Measurements from ENCODE around the gene GUCY2D. TPM values are rescaled to one million over a fixed set of nuclear protein-coding genes. Genes with fewer than 3 reads are reported as not detected.

The GUCY2D gene
- total RNA-seq, 2 donors from 2014 or later = not detected

DNA sequence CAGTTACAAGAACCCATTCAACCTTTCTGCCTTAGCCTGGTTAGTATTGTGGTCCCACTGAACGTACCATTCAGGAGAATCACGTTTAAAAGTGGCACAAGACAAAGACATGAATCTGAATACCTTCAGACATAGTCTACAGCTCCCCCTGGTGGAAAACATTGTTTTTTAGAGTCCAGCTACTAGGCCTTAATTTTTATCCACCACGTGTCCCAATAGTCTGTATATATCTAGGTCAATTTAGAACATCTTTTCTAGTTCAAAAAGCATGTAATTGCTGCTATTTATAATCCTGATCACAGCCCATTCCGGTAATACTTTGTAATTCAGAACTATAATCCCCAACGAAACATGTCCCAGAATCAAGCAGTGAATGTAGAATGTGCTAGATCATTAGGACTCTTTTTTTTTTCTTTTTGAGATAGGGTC, 13.7 kb upstream of the GUCY2D start:
- H3K36me3 ChIP-seq = no peaks in the 10 kb centered on the region
- no peaks in the 10 kb centered on the region for H3K27me3 ChIP-seq
- TF ChIP-seq, protein P1, sequence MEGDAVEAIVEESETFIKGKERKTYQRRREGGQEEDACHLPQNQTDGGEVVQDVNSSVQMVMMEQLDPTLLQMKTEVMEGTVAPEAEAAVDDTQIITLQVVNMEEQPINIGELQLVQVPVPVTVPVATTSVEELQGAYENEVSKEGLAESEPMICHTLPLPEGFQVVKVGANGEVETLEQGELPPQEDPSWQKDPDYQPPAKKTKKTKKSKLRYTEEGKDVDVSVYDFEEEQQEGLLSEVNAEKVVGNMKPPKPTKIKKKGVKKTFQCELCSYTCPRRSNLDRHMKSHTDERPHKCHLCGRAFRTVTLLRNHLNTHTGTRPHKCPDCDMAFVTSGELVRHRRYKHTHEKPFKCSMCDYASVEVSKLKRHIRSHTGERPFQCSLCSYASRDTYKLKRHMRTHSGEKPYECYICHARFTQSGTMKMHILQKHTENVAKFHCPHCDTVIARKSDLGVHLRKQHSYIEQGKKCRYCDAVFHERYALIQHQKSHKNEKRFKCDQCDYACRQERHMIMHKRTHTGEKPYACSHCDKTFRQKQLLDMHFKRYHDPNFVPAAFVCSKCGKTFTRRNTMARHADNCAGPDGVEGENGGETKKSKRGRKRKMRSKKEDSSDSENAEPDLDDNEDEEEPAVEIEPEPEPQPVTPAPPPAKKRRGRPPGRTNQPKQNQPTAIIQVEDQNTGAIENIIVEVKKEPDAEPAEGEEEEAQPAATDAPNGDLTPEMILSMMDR (IDR thresholded peaks at IDR 0.05) = peak; percentile 71 to 77
- H3K9me3 ChIP-seq = no peaks in the 10 kb centered on the region
- H3K4me1 ChIP-seq = peaks cover 0 to 11% of the 10 kb centered on the region in 2 donors
- H3K4me3 ChIP-seq = no peak overlapping the region
- no peak overlapping the region for H3K27ac ChIP-seq
- no peak for DNase-seq (ENCODE audit: low spot score)

DNA sequence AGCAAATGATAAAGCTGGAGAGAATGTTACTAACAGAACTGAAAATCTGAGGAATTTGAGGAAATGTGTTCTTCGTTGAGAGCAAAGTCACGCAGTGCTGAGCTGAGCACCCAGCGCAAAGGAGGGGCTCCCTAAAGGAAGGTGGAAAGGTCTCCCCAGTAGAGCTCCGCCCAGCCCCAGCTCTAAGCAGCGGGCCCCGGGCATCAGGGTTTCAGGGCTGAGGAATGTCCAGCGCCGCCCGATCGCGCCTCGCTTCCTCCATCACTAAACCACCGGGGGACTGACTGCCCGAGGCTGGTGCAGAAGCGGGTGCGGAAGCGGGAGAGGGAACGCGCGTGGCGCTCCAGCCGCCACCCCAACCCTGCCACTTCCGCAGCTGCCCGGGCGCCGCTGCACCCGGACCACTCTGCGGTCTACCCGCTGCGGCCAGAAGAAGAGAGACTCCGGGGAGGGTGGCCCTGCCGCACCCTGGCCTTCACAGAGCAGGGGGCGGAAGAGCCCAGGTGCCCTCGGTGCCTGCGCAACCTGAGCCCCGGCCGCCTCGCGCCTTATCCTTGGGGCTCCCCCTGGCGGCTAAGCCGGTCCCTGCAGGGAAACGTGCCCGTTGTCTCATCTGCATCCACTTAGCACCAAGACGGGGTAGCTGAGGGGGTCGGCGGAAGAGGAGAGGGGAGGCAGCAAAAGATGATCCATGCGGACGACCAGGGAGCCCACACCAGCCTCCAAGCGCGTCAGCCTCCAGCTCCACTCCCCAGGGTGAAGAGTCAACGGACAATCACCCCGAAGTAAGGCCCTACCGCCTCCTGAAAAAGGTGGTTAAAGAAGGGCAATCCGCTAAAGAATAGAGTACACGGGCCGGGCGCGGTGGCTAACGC, 12.4 kb upstream of the GUCY2D start:
- peak overlapping the region; percentile 42 to 64 for H3K4me3 ChIP-seq
- TF ChIP-seq, protein P1 (IDR thresholded peaks at IDR 0.05) = peak; percentile 96 to 98
- H3K27ac ChIP-seq = peak overlapping the region in 1 of 2 donors; percentile 60
- peaks cover 0 to 11% of the 10 kb centered on the region in 2 donors for H3K4me1 ChIP-seq
- peak; percentile 86 for DNase-seq (ENCODE audit: low spot score)
- H3K9me3 ChIP-seq = no peaks in the 10 kb centered on the region
- H3K36me3 ChIP-seq = no peaks in the 10 kb centered on the region
- H3K27me3 ChIP-seq = no peaks in the 10 kb centered on the region

DNA sequence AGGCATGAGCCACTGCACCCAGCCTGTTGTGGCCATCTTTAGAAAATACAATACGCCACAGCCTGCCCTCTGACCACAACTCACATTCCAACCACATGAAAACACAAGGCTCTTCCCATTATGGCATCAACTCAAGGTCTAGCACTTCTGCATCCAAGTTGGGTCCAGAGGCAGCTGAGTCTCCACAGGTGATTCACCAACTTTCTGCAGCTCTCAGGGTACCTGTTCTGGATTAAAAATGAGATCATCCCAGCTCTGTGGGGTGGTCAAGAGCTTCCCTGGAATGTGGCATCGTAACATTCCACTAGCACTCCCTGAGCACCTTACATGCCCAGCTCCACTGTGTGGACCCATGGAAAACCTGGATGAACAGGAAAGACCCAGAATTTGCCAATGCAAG, 9.9 kb upstream of the GUCY2D start:
- H3K4me1 ChIP-seq = peaks cover 0 to 19% of the 10 kb centered on the region in 2 donors
- DNase-seq (ENCODE audit: low spot score) = no peak
- H3K27ac ChIP-seq = no peak overlapping the region
- H3K27me3 ChIP-seq = no peaks in the 10 kb centered on the region
- no peaks in the 10 kb centered on the region for H3K9me3 ChIP-seq
- TF ChIP-seq, protein P1 (IDR thresholded peaks at IDR 0.05) = no peak
- no peaks in the 10 kb centered on the region for H3K36me3 ChIP-seq
- no peak overlapping the region for H3K4me3 ChIP-seq

DNA sequence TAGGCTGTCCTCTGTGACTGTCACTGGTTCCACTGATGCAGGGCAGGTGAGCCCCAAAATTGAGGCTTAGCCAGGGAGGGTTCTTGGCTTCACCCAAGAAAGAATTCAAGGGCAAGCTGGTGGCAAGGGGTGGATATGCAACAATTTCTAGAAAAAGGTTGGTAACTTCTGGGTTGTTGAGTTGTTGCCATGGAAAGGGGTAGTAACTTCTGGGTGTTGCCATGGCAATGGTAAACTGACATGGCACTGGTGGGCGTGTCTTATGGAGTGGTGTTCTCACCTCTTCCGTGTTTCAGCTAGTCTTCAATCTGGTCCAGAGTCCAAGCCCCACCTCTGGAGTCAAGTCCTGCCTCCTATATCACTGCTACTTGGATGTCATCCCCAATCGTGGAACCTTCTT, 9.5 kb upstream of the GUCY2D start:
- TF ChIP-seq, protein P1 (IDR thresholded peaks at IDR 0.05) = no peak
- no peak for DNase-seq (ENCODE audit: low spot score)
- no peak overlapping the region for H3K4me3 ChIP-seq
- H3K27ac ChIP-seq = no peak overlapping the region
- H3K36me3 ChIP-seq = no peaks in the 10 kb centered on the region
- no peaks in the 10 kb centered on the region for H3K9me3 ChIP-seq
- peaks cover 0 to 20% of the 10 kb centered on the region in 2 donors for H3K4me1 ChIP-seq
- H3K27me3 ChIP-seq = no peaks in the 10 kb centered on the region

DNA sequence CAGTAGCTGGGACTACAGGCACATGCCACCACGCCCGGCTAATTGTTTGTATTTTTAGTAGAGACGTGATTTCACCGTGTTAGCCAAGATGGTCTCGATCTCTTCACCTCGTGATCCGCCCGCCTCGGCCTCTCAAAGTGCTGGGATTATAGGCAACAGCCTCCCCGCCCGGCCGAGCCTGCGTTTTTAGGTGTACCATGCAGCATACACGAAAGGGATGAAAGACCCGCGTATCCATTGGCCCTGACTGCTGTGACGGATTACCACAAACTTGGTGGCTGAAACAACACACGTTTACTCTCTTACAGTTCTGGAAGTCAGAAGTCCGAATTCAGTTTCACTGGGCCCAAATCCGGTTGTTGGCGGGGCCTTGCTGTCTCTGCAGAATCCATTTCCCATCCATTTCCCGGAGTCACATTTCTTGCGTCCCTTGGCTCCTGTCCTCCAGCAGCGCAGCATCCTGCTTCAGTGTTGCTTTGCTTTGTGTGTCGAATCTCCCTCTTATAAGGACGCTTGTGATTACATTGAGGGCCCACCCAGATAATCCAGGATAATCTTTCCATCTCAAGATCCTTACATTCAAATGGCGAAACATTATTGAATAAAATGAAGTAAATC, 8.3 kb upstream of the GUCY2D start:
- no peak overlapping the region for H3K27ac ChIP-seq
- no peak overlapping the region for H3K4me3 ChIP-seq
- no peaks in the 10 kb centered on the region for H3K9me3 ChIP-seq
- peaks cover 0 to 20% of the 10 kb centered on the region in 2 donors for H3K4me1 ChIP-seq
- no peak for DNase-seq (ENCODE audit: low spot score)
- TF ChIP-seq, protein P1 (IDR thresholded peaks at IDR 0.05) = no peak
- no peaks in the 10 kb centered on the region for H3K36me3 ChIP-seq
- no peaks in the 10 kb centered on the region for H3K27me3 ChIP-seq
